HEK293 (cell line): ENCODE measurements around the gene CBLL1.

Experiments used
- CTCF ChIA-PET: fragments of 350-600 bp; formaldehyde crosslinking; extraction: SDS; loops from one replicate; lab custom pipeline; 2021; ENCODE audit warnings: antibody characterized with exemption; lab: Yijun Ruan, JAX
- POLR2A ChIA-PET: fragments of 300-600 bp; formaldehyde crosslinking; extraction: SDS; loops from one replicate; lab custom pipeline; 2020; ENCODE audit warnings: antibody characterized with exemption, inconsistent platforms; lab: Yijun Ruan, JAX
- H3K27ac ChIP-seq: fragments of 200-500 bp; sonication (Bioruptor generic); 2 replicates; pipeline ENCODE4 v1.5.1; 2014; ENCODE audit warnings: low read depth, low read length, control low read depth, inconsistent platforms; ENCODE audit errors: extremely low read depth
- H3K36me3 ChIP-seq, 2 experiments: fragments of 200-500 bp in 1 of 2; sonication (Bioruptor generic) in 1 of 2; 1 replicate in 1 of 2; 2 replicates in 1 of 2; pipeline ENCODE4 v1.5.1; 2014 to 2017; ENCODE audit warnings: inconsistent platforms in 2 of 2, low read length in 2 of 2; ENCODE audit not compliant: control insufficient read depth in 2 of 2, insufficient read depth in 1 of 2
- H3K4me1 ChIP-seq: fragments of 200-500 bp; sonication (Bioruptor generic); 2 replicates; pipeline ENCODE4 v1.5.1; 2014; ENCODE audit warnings: mild to moderate bottlenecking, low read length, inconsistent platforms; ENCODE audit not compliant: control insufficient read depth, insufficient read depth
- H3K4me3 ChIP-seq: 2 replicates; pipeline ENCODE4 v1.5.1; 2011; ENCODE audit warnings: low read depth, mild to moderate bottlenecking, control low read depth, low read length, moderate library complexity
- H3K9me3 ChIP-seq: fragments of 200-500 bp; sonication (Bioruptor generic); 2 replicates; pipeline ENCODE4 v1.5.1; 2014; ENCODE audit warnings: low read depth, low read length, inconsistent platforms; ENCODE audit not compliant: control insufficient read depth, insufficient read depth
- KLF1 ChIP-seq: fragments of 450-650 bp; formaldehyde crosslinking; IDR thresholded peaks from 2 replicates; pipeline ENCODE4 v1.5.1; 2016; ENCODE audit warnings: missing biosample characterization, missing genetic modification characterization
- WT1 ChIP-seq: fragments of 450-650 bp; formaldehyde crosslinking; IDR thresholded peaks from 2 replicates; pipeline ENCODE4 v1.5.1; 2016; ENCODE audit warnings: missing biosample characterization, missing genetic modification characterization
- ZFHX2 ChIP-seq: fragments of 450-650 bp; formaldehyde crosslinking; conservative IDR thresholded peaks from 2 replicates; pipeline ENCODE4 v1.5.1; 2016; ENCODE audit warnings: missing biosample characterization, missing genetic modification characterization
- ZNF10 ChIP-seq: fragments of 450-650 bp; formaldehyde crosslinking; IDR thresholded peaks from 2 replicates; pipeline ENCODE4 v1.5.1; 2017; ENCODE audit warnings: missing biosample characterization, missing genetic modification characterization
- ZNF211 ChIP-seq: fragments of 450-650 bp; formaldehyde crosslinking; IDR thresholded peaks from 2 replicates; pipeline ENCODE4 v1.5.1; 2016; ENCODE audit warnings: low read depth, missing biosample characterization, missing genetic modification characterization
- ZNF292 ChIP-seq: fragments of 450-650 bp; formaldehyde crosslinking; IDR thresholded peaks from 2 replicates; pipeline ENCODE4 v1.5.1; 2016; ENCODE audit warnings: low read depth, missing biosample characterization, missing genetic modification characterization, borderline replicate concordance
- ZNF416 ChIP-seq: fragments of 450-650 bp; formaldehyde crosslinking; IDR thresholded peaks from 2 replicates; pipeline ENCODE4 v1.5.1; 2016; ENCODE audit warnings: missing biosample characterization, missing genetic modification characterization
- ZNF555 ChIP-seq: fragments of 450-650 bp; formaldehyde crosslinking; conservative IDR thresholded peaks from 2 replicates; pipeline ENCODE4 v1.5.1; 2017; ENCODE audit warnings: missing biosample characterization, mild to moderate bottlenecking, missing genetic modification characterization, inconsistent platforms
- ZNF558 ChIP-seq: fragments of 450-650 bp; formaldehyde crosslinking; IDR thresholded peaks from 2 replicates; pipeline ENCODE4 v1.5.1; 2016; ENCODE audit warnings: missing biosample characterization, missing genetic modification characterization
- ZNF654 ChIP-seq: fragments of 450-650 bp; formaldehyde crosslinking; IDR thresholded peaks from 2 replicates; pipeline ENCODE4 v1.5.1; 2016; ENCODE audit warnings: low read depth, missing biosample characterization, missing genetic modification characterization
- ZNF785 ChIP-seq: fragments of 450-650 bp; formaldehyde crosslinking; IDR thresholded peaks from 2 replicates; pipeline ENCODE4 v1.5.1; 2016; ENCODE audit warnings: missing biosample characterization, missing genetic modification characterization
- ZNF791 ChIP-seq: fragments of 450-650 bp; formaldehyde crosslinking; IDR thresholded peaks from 2 replicates; pipeline ENCODE4 v1.5.1; 2016; ENCODE audit warnings: missing biosample characterization, missing genetic modification characterization
- ZNF792 ChIP-seq: fragments of 450-650 bp; formaldehyde crosslinking; IDR thresholded peaks from 2 replicates; pipeline ENCODE4 v1.5.1; 2016; ENCODE audit warnings: missing biosample characterization, missing genetic modification characterization
- ZSCAN30 ChIP-seq: fragments of 450-650 bp; IDR thresholded peaks from 2 replicates; pipeline ENCODE4 v1.5.1; 2018; ENCODE audit warnings: missing biosample characterization, mild to moderate bottlenecking, missing genetic modification characterization, moderate library complexity
- TF ChIP-seq, protein P1 (sequence below): fragments of 450-650 bp; formaldehyde crosslinking; IDR thresholded peaks from 2 replicates; pipeline ENCODE4 v1.5.1; 2016; ENCODE audit warnings: missing biosample characterization, missing genetic modification characterization
- TF ChIP-seq, protein P2 (sequence below): fragments of 450-650 bp; formaldehyde crosslinking; IDR thresholded peaks from 2 replicates; pipeline ENCODE4 v1.5.1; 2016; ENCODE audit warnings: missing biosample characterization, missing genetic modification characterization
- TF ChIP-seq, protein P3 (sequence below): fragments of 450-650 bp; IDR thresholded peaks from 2 replicates; pipeline ENCODE4 v1.5.1; 2018; ENCODE audit warnings: missing biosample characterization, missing genetic modification characterization
- TF ChIP-seq, protein P4 (sequence below): fragments of 450-650 bp; formaldehyde crosslinking; IDR thresholded peaks from 2 replicates; pipeline ENCODE4 v1.5.1; 2016; ENCODE audit warnings: missing biosample characterization, missing genetic modification characterization

CBLL1 gene

DNA sequence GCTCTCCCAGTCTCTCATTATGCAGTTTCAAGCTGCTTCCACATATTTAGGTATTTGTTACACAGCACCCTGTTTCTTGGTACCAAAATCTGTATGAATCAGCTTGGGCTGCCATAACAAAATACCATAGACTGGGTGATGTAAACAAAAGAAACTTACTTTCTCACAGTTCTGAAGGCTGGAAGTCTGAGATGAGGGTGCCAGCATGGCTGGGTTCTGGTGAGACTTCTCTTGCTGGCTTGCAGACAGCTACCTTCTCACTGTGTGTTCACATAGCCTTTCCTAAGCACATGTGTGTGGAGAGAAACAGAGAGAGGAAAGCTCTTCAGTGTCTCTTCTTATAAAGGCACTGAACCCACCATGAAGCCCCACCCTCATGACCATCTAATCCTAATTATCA lies 15.7 kb upstream of the CBLL1 start:
- H3K4me1 ChIP-seq = no peaks in the 10 kb centered on the region
- CTCF ChIA-PET = interaction anchor here (0.6 to 4.7 kb wide), 5 partner anchors 14 to 971 kb away, joined by 3 to 28 read pairs (median 3); partner anchors contain the start of gene CBLL1
- H3K27ac ChIP-seq = no peak overlapping the region
- TF ChIP-seq ZSCAN30 (tag by site-specific recombination) (no peak), ZNF792 (tag by site-specific recombination) (no peak), ZNF791 (tag by site-specific recombination) (no peak), ZNF558 (tag by site-specific recombination) (no peak), ZNF785 (tag by site-specific recombination) (no peak), ZNF292 (tag by site-specific recombination) (no peak), ZNF10 (tag by site-specific recombination) (no peak), ZNF654 (tag by site-specific recombination) (no peak), KLF1 (no peak), ZNF211 (no peak), ZFHX2 (tag by site-specific recombination) (no peak), WT1 (tag by site-specific recombination) (no peak), ZNF555 (tag by site-specific recombination) (no peak), ZNF416 (tag by site-specific recombination) (no peak)
- TF ChIP-seq, protein P1, sequence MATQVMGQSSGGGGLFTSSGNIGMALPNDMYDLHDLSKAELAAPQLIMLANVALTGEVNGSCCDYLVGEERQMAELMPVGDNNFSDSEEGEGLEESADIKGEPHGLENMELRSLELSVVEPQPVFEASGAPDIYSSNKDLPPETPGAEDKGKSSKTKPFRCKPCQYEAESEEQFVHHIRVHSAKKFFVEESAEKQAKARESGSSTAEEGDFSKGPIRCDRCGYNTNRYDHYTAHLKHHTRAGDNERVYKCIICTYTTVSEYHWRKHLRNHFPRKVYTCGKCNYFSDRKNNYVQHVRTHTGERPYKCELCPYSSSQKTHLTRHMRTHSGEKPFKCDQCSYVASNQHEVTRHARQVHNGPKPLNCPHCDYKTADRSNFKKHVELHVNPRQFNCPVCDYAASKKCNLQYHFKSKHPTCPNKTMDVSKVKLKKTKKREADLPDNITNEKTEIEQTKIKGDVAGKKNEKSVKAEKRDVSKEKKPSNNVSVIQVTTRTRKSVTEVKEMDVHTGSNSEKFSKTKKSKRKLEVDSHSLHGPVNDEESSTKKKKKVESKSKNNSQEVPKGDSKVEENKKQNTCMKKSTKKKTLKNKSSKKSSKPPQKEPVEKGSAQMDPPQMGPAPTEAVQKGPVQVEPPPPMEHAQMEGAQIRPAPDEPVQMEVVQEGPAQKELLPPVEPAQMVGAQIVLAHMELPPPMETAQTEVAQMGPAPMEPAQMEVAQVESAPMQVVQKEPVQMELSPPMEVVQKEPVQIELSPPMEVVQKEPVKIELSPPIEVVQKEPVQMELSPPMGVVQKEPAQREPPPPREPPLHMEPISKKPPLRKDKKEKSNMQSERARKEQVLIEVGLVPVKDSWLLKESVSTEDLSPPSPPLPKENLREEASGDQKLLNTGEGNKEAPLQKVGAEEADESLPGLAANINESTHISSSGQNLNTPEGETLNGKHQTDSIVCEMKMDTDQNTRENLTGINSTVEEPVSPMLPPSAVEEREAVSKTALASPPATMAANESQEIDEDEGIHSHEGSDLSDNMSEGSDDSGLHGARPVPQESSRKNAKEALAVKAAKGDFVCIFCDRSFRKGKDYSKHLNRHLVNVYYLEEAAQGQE (tag by site-specific recombination) = no peak
- TF ChIP-seq, protein P2, sequence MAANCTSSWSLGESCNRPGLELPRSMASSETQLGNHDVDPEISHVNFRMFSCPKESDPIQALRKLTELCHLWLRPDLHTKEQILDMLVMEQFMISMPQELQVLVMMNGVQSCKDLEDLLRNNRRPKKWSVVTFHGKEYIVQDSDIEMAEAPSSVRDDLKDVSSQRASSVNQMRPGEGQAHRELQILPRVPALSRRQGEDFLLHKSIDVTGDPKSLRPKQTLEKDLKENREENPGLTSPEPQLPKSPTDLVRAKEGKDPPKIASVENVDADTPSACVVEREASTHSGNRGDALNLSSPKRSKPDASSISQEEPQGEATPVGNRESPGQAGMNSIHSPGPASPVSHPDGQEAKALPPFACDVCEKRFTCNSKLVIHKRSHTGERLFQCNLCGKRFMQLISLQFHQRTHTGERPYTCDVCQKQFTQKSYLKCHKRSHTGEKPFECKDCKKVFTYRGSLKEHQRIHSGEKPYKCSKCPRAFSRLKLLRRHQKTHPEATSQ (tag by site-specific recombination) = no peak
- TF ChIP-seq, protein P3, sequence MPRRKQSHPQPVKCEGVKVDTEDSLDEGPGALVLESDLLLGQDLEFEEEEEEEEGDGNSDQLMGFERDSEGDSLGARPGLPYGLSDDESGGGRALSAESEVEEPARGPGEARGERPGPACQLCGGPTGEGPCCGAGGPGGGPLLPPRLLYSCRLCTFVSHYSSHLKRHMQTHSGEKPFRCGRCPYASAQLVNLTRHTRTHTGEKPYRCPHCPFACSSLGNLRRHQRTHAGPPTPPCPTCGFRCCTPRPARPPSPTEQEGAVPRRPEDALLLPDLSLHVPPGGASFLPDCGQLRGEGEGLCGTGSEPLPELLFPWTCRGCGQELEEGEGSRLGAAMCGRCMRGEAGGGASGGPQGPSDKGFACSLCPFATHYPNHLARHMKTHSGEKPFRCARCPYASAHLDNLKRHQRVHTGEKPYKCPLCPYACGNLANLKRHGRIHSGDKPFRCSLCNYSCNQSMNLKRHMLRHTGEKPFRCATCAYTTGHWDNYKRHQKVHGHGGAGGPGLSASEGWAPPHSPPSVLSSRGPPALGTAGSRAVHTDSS (tag by site-specific recombination) = no peak
- TF ChIP-seq, protein P4, sequence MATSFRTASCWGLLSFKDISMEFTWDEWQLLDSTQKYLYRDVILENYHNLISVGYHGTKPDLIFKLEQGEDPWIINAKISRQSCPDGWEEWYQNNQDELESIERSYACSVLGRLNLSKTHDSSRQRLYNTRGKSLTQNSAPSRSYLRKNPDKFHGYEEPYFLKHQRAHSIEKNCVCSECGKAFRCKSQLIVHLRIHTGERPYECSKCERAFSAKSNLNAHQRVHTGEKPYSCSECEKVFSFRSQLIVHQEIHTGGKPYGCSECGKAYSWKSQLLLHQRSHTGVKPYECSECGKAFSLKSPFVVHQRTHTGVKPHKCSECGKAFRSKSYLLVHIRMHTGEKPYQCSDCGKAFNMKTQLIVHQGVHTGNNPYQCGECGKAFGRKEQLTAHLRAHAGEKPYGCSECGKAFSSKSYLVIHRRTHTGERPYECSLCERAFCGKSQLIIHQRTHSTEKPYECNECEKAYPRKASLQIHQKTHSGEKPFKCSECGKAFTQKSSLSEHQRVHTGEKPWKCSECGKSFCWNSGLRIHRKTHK = no peak
- no peaks in the 10 kb centered on the region for H3K9me3 ChIP-seq
- no peak overlapping the region for H3K4me3 ChIP-seq
- no peaks in the 10 kb centered on the region for H3K36me3 ChIP-seq
- POLR2A ChIA-PET = no interaction called here
